ENCODE measurements around the gene OSBP2. TPM values are rescaled to one million over a fixed set of nuclear protein-coding genes. Genes with fewer than 3 reads are reported as not detected.

The OSBP2 gene
- total RNA-seq, 4 donors from 2014 or later, result 3.3 to 7.7 (median 4.6) TPM; not detected in 1

DNA sequence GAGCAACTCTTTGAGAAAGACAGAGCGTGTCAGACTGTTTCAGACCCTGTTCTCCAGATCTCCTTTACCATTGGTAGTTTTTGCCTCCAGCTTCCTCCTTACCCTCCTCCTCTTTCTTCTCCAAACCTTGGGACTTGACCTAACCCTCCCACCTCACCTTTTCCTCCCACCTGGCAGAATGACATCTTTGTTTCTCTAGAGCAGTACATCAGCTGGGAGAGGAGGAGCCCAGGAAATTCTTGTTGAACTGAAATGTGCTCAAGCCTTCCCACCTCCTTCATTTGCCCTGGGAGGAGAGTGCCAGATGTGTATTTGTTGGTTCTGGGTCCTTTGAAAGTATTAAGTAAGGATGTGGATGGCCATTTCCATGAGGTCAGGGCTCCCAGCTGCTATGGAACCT is 17.4 kb downstream of the OSBP2 start:
- no peaks in the 10 kb centered on the region for H3K36me3 ChIP-seq
- no peak overlapping the region for H3K4me3 ChIP-seq
- H3K27ac ChIP-seq, result no peak overlapping the region
- no peaks in the 10 kb centered on the region for H3K4me1 ChIP-seq
- TF ChIP-seq, protein P1, sequence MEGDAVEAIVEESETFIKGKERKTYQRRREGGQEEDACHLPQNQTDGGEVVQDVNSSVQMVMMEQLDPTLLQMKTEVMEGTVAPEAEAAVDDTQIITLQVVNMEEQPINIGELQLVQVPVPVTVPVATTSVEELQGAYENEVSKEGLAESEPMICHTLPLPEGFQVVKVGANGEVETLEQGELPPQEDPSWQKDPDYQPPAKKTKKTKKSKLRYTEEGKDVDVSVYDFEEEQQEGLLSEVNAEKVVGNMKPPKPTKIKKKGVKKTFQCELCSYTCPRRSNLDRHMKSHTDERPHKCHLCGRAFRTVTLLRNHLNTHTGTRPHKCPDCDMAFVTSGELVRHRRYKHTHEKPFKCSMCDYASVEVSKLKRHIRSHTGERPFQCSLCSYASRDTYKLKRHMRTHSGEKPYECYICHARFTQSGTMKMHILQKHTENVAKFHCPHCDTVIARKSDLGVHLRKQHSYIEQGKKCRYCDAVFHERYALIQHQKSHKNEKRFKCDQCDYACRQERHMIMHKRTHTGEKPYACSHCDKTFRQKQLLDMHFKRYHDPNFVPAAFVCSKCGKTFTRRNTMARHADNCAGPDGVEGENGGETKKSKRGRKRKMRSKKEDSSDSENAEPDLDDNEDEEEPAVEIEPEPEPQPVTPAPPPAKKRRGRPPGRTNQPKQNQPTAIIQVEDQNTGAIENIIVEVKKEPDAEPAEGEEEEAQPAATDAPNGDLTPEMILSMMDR (IDR thresholded peaks at IDR 0.05), result no peak
- TF ChIP-seq POLR2A (IDR thresholded peaks at IDR 0.05), result no peak
- H3K9me3 ChIP-seq, result no peaks in the 10 kb centered on the region
- intact Hi-C loops (cut with DNase I; ENCODE audit: low total_unique reads), result no loop called here
- no peak for DNase-seq
- H3K27me3 ChIP-seq, result no peaks in the 10 kb centered on the region

- intact Hi-C loops (cut with DNase I; ENCODE audit: low total_unique reads), result no loop called here
- no peaks in the 10 kb centered on the region for H3K4me1 ChIP-seq
- no peak for TF ChIP-seq POLR2A (IDR thresholded peaks at IDR 0.05)
- TF ChIP-seq, protein P1 (IDR thresholded peaks at IDR 0.05), result no peak
- no peak for DNase-seq
- H3K27me3 ChIP-seq, result no peaks in the 10 kb centered on the region
- H3K9me3 ChIP-seq, result no peaks in the 10 kb centered on the region
- no peaks in the 10 kb centered on the region for H3K36me3 ChIP-seq
- H3K27ac ChIP-seq, result no peak overlapping the region
- H3K4me3 ChIP-seq, result no peak overlapping the region
Measured at GRCh38 chr22:30714062-30714461, 19.4 kb downstream of the OSBP2 start.

DNA sequence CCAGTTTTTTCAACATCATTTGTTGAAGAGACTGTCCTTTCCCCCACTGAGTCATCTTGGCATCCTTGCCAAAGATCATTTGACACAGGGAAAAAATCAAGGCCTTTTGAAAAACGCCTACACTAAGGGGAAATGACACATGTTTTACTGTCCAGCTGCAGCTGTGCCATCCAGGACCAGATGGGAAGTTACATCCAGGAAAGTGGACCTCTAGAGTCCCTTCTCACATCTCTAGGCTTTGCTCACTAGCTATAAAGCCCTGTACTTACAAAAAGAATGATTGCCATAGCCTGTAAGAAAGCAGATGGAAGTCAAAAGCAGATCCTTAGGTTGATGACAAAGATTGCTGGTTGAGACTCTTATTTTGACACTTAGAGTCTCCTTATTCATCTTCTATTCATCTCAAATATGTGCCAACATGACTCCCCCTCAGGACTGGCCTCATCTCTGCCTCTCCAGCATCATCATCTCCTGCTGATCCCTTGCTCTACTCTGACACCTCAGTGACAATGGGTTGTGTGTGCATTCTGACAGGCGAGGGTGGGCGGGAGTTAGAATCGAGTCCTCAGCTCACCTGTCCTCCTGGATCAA is 22.8 kb downstream of the OSBP2 start:
- no peak overlapping the region for H3K4me3 ChIP-seq
- no peaks in the 10 kb centered on the region for H3K9me3 ChIP-seq
- intact Hi-C loops (cut with DNase I; ENCODE audit: low total_unique reads), result no loop called here
- H3K4me1 ChIP-seq, result no peaks in the 10 kb centered on the region
- TF ChIP-seq POLR2A (IDR thresholded peaks at IDR 0.05), result no peak
- TF ChIP-seq, protein P1 (IDR thresholded peaks at IDR 0.05), result no peak
- no peak for DNase-seq
- no peak overlapping the region for H3K27ac ChIP-seq
- H3K36me3 ChIP-seq, result no peaks in the 10 kb centered on the region
- no peaks in the 10 kb centered on the region for H3K27me3 ChIP-seq

DNA sequence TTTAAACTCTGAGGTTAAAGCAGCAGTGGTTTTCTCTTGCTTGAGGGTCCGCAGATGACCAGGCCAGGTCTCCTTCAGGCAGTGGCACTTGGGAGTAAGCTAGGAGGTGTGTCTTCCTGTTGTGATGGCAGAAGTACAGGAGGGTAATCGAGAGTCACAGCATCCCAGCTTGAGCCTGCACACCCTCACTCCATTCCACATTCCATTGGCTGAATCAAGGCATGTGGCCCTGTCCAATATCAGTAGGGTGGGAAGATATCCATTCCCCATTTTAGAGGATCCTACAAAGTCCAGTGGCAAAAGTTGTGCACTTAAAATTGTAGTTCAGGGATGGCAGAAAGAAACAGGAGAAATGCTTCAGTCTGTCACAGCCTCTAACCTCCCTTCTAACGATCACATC is 23.3 kb downstream of the OSBP2 start:
- Histone ChIP-seq H3K27me3 (no peaks in the 10 kb centered on the region), H3K36me3 (no peaks in the 10 kb centered on the region), H3K4me1 (no peaks in the 10 kb centered on the region), H3K4me3 (no peak overlapping the region), H3K27ac (no peak overlapping the region), H3K9me3 (no peaks in the 10 kb centered on the region)
- TF ChIP-seq, protein P1 (IDR thresholded peaks at IDR 0.05), result no peak
- TF ChIP-seq POLR2A (IDR thresholded peaks at IDR 0.05), result no peak
- DNase-seq, result no peak
- intact Hi-C loops (cut with DNase I; ENCODE audit: low total_unique reads), result no loop called here

GRCh38 chr22:30718491-30718890 is 23.8 kb downstream of the OSBP2 start:
- no peaks in the 10 kb centered on the region for H3K36me3 ChIP-seq
- no peak for DNase-seq
- no peaks in the 10 kb centered on the region for H3K4me1 ChIP-seq
- intact Hi-C loops (cut with DNase I; ENCODE audit: low total_unique reads), result no loop called here
- H3K27ac ChIP-seq, result no peak overlapping the region
- H3K9me3 ChIP-seq, result no peaks in the 10 kb centered on the region
- H3K27me3 ChIP-seq, result no peaks in the 10 kb centered on the region
- no peak for TF ChIP-seq POLR2A (IDR thresholded peaks at IDR 0.05)
- TF ChIP-seq, protein P1 (IDR thresholded peaks at IDR 0.05), result no peak
- no peak overlapping the region for H3K4me3 ChIP-seq
